ENCODE measurements around the gene ID2.
A peak's percentile ranks its signal among the peaks of the same experiment; 100 is the strongest.

The ID2 gene

GRCh38 chr2:8670580-8670979, 11.3 kb upstream of the ID2 start:
- no peak for DNase-seq

- DNase-seq = no peak
Observed at GRCh38 chr2:8671176-8671575, 10.7 kb upstream of the ID2 start.

DNA sequence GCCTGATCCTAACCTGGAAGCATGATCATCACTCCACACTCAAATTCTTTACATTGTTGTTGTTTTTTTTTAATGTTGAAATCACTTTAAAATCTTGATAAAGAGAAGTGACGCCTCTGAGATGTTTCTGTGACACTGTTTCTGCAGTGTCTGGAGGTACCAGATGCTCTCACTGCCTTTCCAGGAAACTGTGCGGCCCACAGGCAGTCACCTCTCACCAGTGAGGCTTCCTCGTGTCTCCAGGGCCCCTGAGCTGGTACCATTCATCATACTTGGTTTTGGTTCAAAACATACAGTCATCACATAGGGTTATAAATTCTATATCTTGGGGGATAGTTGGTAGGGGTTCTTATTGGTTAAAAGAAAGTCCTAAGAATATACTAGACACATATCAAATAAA, 10.1 kb upstream of the ID2 start:
- no peak for DNase-seq

DNA sequence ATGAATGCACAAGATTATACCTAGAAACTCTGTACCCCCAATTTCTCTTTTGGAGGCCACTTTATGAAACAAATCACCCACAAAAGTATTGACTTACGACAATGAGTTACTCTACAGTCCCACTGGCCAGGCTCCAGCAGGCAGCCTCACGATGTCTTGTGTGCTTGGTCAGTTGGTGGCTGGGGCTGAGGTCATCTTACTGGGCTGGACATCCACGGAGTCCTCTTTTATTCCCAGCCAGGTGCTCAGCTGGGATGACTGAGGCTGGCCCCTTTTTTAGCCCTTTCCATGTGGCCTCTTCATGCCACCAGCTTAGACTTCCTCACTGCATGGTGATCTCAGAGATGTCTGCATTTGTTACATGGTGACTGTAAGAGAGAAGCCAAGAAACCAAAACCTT, 8.9 kb upstream of the ID2 start:
- DNase-seq = no peak

DNA sequence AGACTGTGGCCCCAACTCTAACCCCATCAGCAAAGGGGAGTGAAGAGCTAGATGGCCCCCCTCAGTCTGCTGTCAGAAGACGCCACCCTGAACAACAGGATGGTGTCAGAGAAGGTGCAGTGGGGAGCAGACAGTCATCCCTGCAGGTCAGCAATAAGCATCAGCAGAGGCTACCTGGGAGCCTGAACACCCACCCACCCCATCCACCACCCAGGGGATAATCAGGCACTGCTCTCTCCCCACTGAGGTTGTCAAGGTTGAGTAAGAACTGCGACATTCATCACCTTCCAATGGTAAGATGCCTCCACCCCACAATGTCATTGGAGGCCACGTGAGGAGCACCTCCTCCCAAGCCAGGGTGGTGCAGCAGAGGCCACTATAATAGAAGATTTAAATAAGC, 8.5 kb upstream of the ID2 start:
- DNase-seq = no peak

DNA sequence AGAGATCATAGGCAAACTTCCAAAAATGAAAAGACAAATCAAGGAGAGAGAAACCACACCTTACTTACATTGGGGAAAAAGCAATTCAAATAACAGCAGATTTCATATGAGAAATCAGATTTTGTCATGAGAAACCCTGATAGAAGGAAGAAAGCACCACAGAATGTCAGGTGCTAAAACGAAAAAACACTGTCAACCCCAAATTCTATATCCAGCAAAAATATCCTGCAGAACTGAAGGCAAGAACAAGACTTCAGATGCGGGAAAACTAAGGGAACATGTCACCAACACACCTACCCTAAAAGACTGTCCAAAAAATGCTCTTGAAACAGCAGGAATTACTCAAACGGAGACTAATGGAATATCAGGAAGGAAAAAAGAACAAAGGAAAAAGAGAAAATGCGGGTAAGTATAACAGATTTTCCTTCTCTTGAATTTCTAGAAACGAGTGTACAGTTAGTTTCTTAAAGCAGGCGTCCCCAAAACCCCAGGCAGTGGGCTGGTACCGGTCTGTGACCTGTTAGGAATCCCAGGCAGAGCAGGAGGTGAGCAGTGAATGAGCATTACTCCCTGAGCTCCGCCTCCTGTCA, 7.3 kb upstream of the ID2 start:
- DNase-seq = no peak

GRCh38 chr2:8675543-8675942, 6.3 kb upstream of the ID2 start:
- no peak for DNase-seq

- no peak for DNase-seq
Observed at GRCh38 chr2:8676191-8676920, 5.5 kb upstream of the ID2 start.

GRCh38 chr2:8676921-8677645, 4.8 kb upstream of the ID2 start:
- no peak for DNase-seq

DNA sequence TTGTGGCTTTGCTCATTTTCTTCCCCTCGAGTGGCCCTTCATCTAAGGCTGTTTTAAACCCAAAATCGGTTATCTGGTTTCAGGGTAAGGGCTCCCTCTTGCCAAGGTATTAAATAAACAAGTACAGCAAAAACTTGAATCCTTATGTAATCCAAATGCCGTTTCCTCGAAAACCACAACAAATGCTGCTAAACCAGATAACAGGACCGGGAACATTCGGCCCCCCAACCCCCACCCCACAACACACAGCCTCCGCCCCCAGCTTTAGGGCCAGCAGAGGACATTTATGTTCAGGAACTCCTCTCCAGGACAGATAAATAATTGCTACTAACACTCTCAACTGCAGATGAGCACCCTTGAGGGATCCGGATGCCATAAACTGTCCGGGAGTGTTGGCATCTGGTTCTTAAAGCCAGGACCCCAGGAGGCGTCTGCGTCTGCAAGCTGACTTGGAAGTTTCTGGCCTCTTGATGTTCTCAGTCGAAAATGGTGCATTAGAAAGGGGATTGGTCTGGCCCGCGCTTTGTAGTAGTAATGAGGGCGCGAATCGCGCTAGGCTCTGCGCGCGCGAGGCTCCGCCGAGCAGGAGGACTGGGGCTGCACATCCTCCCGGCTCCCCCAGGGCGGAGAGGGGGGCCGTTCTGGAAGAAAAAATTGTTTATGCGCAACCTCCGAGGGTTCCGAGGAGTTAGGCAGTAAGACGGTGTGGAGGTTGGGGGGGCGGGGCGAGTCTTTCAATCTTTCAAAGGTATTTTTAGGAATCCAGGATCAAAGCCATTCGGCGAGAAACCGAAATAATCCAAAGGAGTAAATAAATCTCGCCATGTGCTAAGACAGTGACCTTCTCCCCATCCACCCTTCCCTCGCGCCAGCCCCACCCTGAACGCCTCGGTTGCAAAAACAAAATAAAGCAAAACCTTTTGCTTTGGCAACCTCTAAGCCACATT, 3.9 kb upstream of the ID2 start:
- DNase-seq = peak in 1 of 2 donors; percentile 54

GRCh38 chr2:8678731-8679566, 2.9 kb upstream of the ID2 start:
- peak; percentile 85 to 88 for DNase-seq

- DNase-seq = no peak
Observed at GRCh38 chr2:8679567-8679826, 2.4 kb upstream of the ID2 start.

DNA sequence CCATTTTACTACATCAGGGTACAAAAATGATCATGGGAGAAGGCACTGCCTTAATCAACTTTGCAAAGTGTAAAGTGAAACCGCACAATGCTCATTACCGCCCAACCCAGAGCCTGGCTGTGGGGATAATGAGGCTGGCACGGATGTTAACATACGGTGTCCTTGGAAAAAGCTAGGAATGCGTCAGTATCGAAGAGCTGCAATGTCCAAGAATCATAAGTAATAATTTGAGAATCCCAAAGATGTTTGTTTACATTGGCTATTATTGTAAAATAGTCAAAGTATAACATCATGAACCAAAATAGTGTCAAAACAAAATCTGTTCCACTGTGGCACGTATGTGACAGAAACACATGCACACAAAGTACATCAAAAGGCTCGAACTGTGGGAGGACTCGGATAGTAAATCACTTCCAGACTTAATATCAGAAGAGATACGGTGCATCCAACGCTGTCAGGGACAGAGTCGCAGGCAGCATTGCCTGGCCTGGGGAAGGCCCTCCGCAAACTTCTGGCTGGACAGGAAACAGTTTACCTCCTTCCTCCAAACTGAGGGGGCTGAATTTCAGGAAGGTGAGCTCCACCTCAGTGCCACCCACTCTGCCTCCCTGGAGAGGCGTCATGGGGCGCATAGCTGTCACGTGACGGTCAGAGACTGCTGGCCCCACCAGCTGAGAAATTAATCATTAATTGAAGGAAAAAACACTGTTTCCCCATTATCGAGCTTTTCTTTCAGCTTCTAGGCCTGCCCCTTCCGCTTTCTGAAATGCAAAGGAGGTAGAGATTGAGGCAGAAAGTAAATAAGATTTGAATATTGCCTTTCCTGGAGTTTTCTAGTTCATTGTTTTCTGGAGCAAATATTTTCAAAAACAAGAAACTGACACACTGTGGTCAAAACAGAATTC, 1.8 kb upstream of the ID2 start:
- DNase-seq = peak in 1 of 2 donors; percentile 24

GRCh38 chr2:8680822-8681760, 765 bp upstream of the ID2 start:
- peak; percentile 51 to 75 for DNase-seq

GRCh38 chr2:8682719-8683667, 1.1 kb downstream of the ID2 start:
- DNase-seq = peak; percentile 40 to 60

GRCh38 chr2:8684540-8684877, 2.7 kb downstream of the ID2 start:
- peak; percentile 27 to 60 for DNase-seq

DNA sequence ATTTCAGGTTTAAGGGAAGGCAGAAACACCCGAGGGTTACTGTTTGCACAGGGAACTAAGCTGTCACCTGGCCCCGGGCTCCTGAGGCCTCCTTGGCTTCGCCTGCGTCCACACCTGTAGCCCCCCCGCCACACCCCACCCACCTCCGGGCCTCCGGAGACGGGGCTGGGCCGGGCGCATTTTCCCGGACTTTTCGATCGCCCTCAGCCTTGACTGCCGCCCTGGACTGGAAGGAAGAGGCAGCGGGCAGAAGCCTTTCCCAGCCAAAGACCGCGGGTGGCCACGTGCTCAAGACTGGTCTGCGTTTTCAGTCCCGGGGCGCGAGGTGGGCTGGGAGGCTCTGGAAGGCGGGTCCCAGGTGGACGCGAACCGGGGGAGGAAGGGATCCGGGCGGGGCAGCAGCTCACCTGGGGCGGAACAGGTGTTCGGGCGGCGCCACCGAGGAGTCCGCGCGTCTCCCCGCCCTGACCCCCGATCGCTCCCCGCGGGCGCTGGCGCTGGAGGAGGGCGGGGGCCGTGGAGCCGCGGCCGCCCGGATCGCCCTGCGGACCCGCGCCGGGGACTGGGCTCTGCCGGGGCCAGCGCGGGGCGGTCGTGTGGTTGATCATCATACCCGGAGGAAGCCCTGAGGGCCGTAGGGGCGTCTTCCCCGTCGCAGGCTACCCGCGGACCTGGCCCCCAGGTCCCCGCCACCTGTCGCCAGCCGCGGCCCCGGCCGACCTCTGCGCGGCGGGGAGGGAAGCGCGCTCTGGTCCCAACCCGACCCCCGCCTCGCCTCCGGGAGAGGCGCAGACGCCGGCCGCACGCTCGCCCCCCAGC, 3.2 kb downstream of the ID2 start:
- peak; percentile 19 to 50 for DNase-seq

Measured in CD4-positive, alpha-beta T cell treated with Interferon alpha-2 for 1 hour (primary cell).